Glomerular visceral epithelial cell (primary cell): ENCODE measurements around the gene ACVRL1.
"Not testable (repeated sequence)": the region's sequence is repeated elsewhere in the genome, so short reads cannot be mapped to it uniquely, and the experiment has no call there.

Source experiments
- DNase-seq: peaks from one replicate; pipeline ENCODE4 v3.0.0-alpha.2; 2016; ENCODE audit errors: extremely low spot score

Gene ACVRL1

GRCh38 chr12:51874000-51874399 is 33.3 kb upstream of the ACVRL1 start:
- DNase-seq = no peak

- DNase-seq = no peak
Observed at GRCh38 chr12:51874486-51874885, 32.8 kb upstream of the ACVRL1 start.

GRCh38 chr12:51879102-51879501 is 28.2 kb upstream of the ACVRL1 start:
- no peak for DNase-seq

GRCh38 chr12:51883295-51883694 is 24.0 kb upstream of the ACVRL1 start:
- DNase-seq = no peak

GRCh38 chr12:51883998-51884675 is 23.2 kb upstream of the ACVRL1 start:
- DNase-seq = no peak

- DNase-seq = no peak
Observed at GRCh38 chr12:51884676-51885229, 22.6 kb upstream of the ACVRL1 start.

GRCh38 chr12:51885294-51886020 is 21.8 kb upstream of the ACVRL1 start:
- not testable (repeated sequence) for DNase-seq

GRCh38 chr12:51886021-51886710 is 21.1 kb upstream of the ACVRL1 start:
- DNase-seq = peak; percentile 51

- no peak for DNase-seq
Observed at GRCh38 chr12:51887476-51888315, 19.6 kb upstream of the ACVRL1 start, which contains the start of gene ANKRD33. TSS of gene ANKRD33 (plus strand) at chr12:51888103. CDS start at chr12:51888187, 84 bp downstream.

- DNase-seq = no peak
Observed at GRCh38 chr12:51888316-51889215, 18.7 kb upstream of the ACVRL1 start.

- no peak for DNase-seq
Observed at GRCh38 chr12:51889216-51890132, 17.8 kb upstream of the ACVRL1 start.

- DNase-seq = no peak
Observed at GRCh38 chr12:51890133-51890464, 17.2 kb upstream of the ACVRL1 start.

- DNase-seq = no peak
Observed at GRCh38 chr12:51890511-51891171, 16.7 kb upstream of the ACVRL1 start.

- no peak for DNase-seq
Observed at GRCh38 chr12:51891843-51892242, 15.5 kb upstream of the ACVRL1 start.

- DNase-seq = no peak
Observed at GRCh38 chr12:51893786-51894185, 13.5 kb upstream of the ACVRL1 start.

- no peak for DNase-seq
Observed at GRCh38 chr12:51895378-51896135, 11.7 kb upstream of the ACVRL1 start.

- DNase-seq = no peak
Observed at GRCh38 chr12:51896236-51896635, 11.1 kb upstream of the ACVRL1 start.

GRCh38 chr12:51897181-51897580 is 10.1 kb upstream of the ACVRL1 start:
- no peak for DNase-seq
